Dendritic cell treated with granulocyte-macrophage colony-stimulating factor and Interleukin-4, amounts not matched to agents 40 ng/mL and 50 ng/mL, for 4 days (primary cell): Measurements from ENCODE around the gene ARHGEF7.

Experiments
- H3K27ac Mint-ChIP-seq: one replicate; pipeline ENCODE4 v1.8.0; 2022; ENCODE audit warnings: mild to moderate bottlenecking, mixed read lengths
- H3K27me3 Mint-ChIP-seq: one replicate; pipeline ENCODE4 v1.8.0; 2022; ENCODE audit warnings: mild to moderate bottlenecking, mixed read lengths
- H3K36me3 Mint-ChIP-seq: one replicate; pipeline ENCODE4 v1.8.0; 2022; ENCODE audit warnings: low read depth, mixed read lengths
- H3K4me1 Mint-ChIP-seq: one replicate; pipeline ENCODE4 v1.8.0; 2022; ENCODE audit warnings: low read depth, mixed read lengths
- H3K4me3 Mint-ChIP-seq: one replicate; pipeline ENCODE4 v1.8.0; 2022; ENCODE audit warnings: mild to moderate bottlenecking, moderate library complexity, mixed read lengths
- H3K9me3 Mint-ChIP-seq: one replicate; pipeline ENCODE4 v1.8.0; 2022; ENCODE audit warnings: mixed read lengths
- intact Hi-C: fragments of 100-400 bp; cut with micrococcal nuclease; formaldehyde crosslinking; loops from one replicate; pipeline ENCODE4 v1.15.0; 2022

Gene ARHGEF7

DNA sequence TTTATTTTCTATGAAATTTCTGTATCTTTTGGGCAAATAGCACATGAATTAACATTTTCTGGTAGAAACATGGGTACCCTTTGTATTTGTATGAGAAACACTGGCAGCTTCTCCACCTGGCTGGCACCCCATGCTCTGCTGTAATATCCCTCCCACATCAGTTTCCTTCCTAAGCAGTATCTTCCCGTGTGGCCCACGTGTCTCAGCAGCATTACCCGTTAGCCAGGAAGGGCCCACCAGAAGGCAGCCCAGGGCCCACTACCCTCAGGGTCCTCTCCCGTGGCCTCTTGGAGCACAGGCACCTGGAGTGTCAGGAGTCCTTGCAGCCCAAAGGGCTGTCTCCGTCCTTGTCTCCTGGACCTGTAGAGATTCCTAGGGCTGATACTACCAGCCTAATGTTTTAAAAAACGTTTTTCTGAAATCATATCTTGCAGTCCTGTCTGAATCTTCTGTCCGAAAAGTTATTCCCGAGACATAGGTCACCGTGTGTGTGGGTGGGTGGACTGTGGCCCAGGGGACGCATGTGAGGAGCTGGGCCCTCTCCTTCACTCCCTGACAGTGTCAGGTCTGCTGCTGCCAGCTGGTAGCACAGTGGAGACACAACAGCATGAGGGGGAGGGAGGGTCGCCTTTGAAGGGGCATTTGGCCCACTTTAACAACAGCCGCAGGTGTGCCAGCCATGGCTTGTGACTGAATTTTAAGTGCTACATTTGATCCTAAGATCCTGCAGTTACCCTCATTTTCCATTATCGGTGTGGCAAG is 183.3 kb downstream of the ARHGEF7 start:
- peaks cover 84% of the 10 kb centered on the region for H3K36me3 Mint-ChIP-seq
- H3K4me1 Mint-ChIP-seq = no peaks in the 10 kb centered on the region
- no peak overlapping the region for H3K27ac Mint-ChIP-seq
- no peaks in the 10 kb centered on the region for H3K9me3 Mint-ChIP-seq
- H3K27me3 Mint-ChIP-seq = no peaks in the 10 kb centered on the region
- intact Hi-C loops = no loop called here
- H3K4me3 Mint-ChIP-seq = no peak overlapping the region

DNA sequence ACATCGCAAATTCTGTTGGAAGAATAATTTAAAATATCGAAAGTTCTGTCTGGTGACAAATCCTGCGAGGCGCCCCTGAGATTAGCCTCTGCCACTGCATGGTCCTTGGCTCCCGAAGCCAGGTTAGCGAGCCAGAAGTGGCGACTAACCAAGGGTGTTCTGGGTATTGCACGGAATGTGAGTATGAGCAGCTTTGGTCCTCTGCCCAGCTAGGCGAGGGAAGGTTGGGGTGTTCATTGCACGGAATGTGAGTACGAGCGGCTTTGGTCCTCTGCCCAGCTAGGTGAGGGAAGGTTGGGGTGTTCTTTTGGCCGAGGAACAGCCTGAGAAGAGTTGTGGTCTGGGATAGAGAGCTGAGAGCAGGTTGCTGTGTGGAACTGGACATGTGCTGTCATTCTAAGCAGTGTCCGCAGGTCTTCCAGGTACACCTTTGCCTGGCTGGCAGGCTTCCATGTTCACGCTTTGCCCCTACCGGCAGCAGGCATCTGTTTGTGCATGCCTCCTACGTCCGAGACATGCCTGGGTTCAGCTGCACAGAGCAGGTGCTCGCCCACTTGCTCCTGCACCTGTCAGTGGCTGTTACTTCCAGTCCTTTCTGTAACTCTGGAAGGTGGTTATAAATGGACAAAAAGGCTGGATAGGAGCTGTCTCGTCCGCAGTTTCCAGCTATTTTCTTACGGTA is 187.1 kb downstream of the ARHGEF7 start:
- intact Hi-C loops = no loop called here
- Mint-ChIP-seq H3K4me1 (no peaks in the 10 kb centered on the region), H3K4me3 (no peak overlapping the region), H3K36me3 (peaks cover 96% of the 10 kb centered on the region), H3K9me3 (peaks cover 17% of the 10 kb centered on the region), H3K27ac (no peak overlapping the region), H3K27me3 (no peaks in the 10 kb centered on the region)

DNA sequence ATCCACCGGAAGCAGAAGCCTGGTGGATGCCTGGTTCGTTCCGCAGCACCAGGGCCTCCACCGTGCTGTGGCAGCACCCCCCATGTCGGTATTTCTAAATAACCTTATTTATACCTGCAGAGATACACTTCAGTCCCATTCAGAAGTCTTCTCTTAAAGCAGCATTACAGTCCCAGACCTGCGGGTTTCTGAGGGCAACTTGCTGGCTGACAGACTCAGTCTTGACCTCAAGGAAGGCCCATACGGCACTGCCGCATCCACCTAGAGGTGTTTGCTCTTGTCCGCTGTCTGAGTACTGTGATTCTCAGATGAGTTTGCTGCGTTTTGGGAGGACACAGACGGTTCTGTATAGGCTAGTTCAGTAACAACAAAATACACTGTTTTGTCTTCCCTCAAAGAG is 188.4 kb downstream of the ARHGEF7 start:
- intact Hi-C loops = no loop called here
- H3K4me3 Mint-ChIP-seq = no peak overlapping the region
- peaks cover 25% of the 10 kb centered on the region for H3K9me3 Mint-ChIP-seq
- H3K27ac Mint-ChIP-seq = no peak overlapping the region
- H3K4me1 Mint-ChIP-seq = no peaks in the 10 kb centered on the region
- H3K27me3 Mint-ChIP-seq = no peaks in the 10 kb centered on the region
- peaks cover 92% of the 10 kb centered on the region for H3K36me3 Mint-ChIP-seq

DNA sequence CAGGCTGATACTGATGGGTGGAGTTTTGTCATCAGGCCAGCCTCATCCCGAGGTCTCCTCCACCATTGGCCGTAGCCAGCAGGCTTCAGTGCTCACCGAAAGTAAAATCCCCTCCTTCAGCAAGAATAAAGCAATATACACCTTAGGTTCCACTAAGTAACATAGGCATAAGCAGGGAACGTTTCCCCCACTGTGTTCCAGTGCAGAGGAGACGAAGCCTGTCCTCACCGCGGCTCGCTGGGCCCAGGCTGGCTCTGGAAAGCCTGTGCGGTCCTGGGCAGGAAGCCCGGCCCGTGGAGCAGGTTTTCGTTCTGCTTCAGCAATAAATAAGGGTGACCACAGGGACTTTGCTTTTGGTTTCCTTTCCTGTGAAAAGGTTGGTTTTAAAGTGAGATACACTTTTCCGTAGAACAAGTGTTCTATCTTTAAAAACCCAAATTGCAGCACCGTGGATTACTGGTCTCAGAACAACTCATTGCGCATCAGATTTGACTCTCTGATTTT is 189.0 kb downstream of the ARHGEF7 start:
- Mint-ChIP-seq H3K4me3 (no peak overlapping the region), H3K9me3 (peaks cover 31% of the 10 kb centered on the region), H3K4me1 (no peaks in the 10 kb centered on the region), H3K27ac (no peak overlapping the region), H3K27me3 (no peaks in the 10 kb centered on the region), H3K36me3 (peaks cover 87% of the 10 kb centered on the region)
- intact Hi-C loops = no loop called here

DNA sequence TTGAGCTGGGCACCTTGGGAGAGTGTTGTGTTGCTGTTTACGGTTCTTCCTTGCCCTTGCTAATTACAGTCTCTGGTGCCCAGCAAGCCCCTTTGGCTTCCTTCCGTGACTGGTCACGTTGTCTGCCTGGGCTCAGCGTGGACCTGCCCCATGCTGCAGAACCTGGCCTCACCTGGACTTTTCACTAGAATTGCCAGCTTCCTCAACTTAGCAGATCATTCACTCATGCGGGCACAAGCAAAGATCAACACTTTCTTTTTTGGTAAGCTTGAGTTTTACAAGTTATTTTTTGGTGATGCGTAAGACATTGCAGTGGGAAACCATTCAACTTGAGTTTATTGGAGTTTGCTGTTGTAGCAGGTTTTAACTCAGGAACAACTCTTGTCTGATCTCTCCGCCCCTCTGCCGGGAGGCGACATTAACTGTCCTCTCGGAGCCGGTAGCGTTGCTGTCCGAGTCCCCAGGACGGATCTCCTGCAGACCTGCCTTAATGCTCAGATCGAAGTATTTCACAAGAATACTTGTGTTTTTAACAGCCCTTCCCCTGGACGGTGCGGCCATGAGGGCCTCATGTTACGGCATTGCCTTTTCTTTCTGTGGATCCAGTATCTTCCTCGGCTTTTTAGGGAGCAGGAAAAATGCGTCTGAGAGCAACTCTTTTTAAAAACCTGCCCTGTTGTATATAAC is 189.6 kb downstream of the ARHGEF7 start:
- H3K9me3 Mint-ChIP-seq = peaks cover 37% of the 10 kb centered on the region
- H3K36me3 Mint-ChIP-seq = peaks cover 81% of the 10 kb centered on the region
- H3K27me3 Mint-ChIP-seq = no peaks in the 10 kb centered on the region
- intact Hi-C loops = no loop called here
- H3K27ac Mint-ChIP-seq = no peak overlapping the region
- no peak overlapping the region for H3K4me3 Mint-ChIP-seq
- H3K4me1 Mint-ChIP-seq = no peaks in the 10 kb centered on the region

DNA sequence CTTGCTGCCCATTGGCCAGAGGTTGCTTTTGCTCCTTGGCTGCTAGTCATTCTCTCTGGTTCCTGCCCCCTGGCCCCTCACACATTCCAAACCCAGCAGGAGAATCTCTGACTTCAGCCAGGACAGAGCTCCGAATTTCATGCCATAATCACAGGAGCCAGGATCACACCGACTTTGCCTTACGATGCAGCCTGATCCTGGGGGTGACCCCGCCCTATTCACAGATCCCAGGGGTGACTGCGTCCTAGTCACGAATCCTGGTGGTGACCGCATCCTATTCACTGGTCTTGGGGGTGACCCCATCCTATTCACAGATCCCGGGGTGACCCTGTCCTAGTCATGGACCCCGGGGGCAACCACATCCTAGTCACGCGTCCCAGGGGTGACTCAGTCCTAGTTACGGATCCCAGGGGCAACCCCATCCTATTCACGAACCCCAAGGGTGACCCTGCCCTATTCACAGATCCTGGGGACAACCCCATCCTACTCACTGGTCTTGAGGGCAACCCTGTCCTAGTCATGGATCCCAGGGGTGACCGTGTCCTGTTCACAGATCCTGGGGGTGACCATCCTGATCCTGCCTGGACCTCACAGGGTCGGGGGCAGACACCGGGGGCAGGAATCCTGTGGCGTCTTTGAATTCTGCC is 198.0 kb downstream of the ARHGEF7 start:
- no peak overlapping the region for H3K27ac Mint-ChIP-seq
- H3K9me3 Mint-ChIP-seq = peaks cover 50% of the 10 kb centered on the region
- intact Hi-C loops = no loop called here
- no peak overlapping the region for H3K4me3 Mint-ChIP-seq
- H3K27me3 Mint-ChIP-seq = no peaks in the 10 kb centered on the region
- no peaks in the 10 kb centered on the region for H3K4me1 Mint-ChIP-seq
- H3K36me3 Mint-ChIP-seq = peaks cover 12% of the 10 kb centered on the region

DNA sequence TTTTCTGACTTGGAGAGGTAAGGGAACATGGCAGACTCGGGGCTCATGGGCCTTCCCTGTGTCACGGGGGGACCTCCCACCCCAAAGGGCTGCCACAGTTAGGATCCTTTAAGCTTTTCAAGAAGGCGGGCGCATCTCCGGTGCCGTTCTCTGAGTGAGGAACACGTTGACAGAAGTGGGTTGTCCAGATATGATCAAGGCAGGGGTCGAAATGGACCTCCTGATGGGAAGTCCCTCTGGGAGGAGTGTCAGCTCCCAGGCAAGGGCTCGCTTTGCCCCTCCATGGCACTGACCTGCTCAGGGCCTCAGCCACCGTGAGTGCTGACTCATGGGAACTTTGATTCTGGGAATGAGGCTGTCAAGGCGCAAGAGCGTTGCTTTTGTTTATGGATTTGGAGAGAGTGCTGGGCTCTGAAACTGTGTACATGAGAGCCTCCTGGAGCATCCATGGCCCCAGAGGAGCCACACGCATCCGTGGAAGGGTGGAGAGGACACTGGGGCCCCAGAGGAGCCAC is 198.9 kb downstream of the ARHGEF7 start:
- H3K4me3 Mint-ChIP-seq = no peak overlapping the region
- H3K27me3 Mint-ChIP-seq = no peaks in the 10 kb centered on the region
- no peaks in the 10 kb centered on the region for H3K4me1 Mint-ChIP-seq
- intact Hi-C loops = no loop called here
- peaks cover 8% of the 10 kb centered on the region for H3K36me3 Mint-ChIP-seq
- H3K27ac Mint-ChIP-seq = no peak overlapping the region
- H3K9me3 Mint-ChIP-seq = peaks cover 41% of the 10 kb centered on the region

DNA sequence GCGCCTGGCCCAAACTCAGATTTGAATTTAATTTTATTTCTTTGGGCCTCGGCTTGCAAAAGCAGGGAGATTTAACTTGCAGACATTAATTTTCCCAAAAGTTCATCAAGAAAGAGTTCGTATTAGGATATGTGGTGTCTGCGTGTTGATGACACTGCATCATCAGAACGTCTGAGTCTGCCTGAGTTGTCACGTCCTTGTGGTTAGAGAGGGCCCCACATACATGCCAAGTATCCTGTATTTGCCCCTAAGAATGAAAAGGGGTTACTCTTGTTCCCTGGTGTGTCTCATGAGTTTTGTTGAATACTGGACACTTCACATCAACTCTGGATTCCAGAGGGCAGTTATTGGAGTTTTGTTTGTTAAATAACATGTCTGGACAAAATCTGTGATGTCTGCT is 199.7 kb downstream of the ARHGEF7 start:
- Mint-ChIP-seq H3K36me3 (peaks cover 8% of the 10 kb centered on the region), H3K27me3 (no peaks in the 10 kb centered on the region), H3K4me1 (no peaks in the 10 kb centered on the region), H3K4me3 (no peak overlapping the region), H3K27ac (no peak overlapping the region), H3K9me3 (peaks cover 33% of the 10 kb centered on the region)
- intact Hi-C loops = no loop called here

DNA sequence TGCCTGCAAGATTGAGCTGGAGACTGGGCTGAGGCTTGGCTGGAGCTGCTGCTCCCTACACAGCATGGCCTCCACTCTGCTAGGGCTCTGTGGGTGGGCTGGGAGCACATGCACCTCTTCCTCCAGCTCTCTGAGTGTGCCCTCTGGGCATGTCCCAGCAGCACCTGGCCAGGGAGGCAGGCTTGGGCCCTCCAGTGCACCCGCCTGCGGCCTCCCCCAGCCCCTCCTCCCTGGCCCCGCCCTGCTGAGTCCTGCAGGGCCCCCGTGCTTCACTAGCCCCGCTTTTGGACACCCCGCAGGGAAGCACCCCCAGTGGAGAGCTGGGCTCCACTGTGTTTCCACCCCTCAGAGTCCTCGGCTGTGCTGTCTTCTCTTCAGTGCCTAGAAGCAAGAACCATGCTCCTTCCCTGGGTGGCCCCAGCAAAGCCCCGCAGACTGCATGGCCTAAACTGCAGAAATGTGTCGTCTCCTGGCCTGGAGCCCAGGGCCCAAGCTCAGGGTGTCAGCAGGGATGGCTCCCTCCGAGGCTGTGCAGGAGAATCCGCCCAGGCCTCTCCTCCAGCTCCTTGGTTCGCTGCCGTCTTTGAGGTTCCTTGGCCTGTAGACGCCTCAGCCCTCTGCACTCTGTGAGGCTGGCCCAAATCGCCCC is 200.4 kb downstream of the ARHGEF7 start:
- Mint-ChIP-seq H3K4me3 (no peak overlapping the region), H3K36me3 (peaks cover 8% of the 10 kb centered on the region), H3K4me1 (no peaks in the 10 kb centered on the region), H3K9me3 (peaks cover 26% of the 10 kb centered on the region), H3K27me3 (no peaks in the 10 kb centered on the region), H3K27ac (no peak overlapping the region)
- intact Hi-C loops = no loop called here

DNA sequence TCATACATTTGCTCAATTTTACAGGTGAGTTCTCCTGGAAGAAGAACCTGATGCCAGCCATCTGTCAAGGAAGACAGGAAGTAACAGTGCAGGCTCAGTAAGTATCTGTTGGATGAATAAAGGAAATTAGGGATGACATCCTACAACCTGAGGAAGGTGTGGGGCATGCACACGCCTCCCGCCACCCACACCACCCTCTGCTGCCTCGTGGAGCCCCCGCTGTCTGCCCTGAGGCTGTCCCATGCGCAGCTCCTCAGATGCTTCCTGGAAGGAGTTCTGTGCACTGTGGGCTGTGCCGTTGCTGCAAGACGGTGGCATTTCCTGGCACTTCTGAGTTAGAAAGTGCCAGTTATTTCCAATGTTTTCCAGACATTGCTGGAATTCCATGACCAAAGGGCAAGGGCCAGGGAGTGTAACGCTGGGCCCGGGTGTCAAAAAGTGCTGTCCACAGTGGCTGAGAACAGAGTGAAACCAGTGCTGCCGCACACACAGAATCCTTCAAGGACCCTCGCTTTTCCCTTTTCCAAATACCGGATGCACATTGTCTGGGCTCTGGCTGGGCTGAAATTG is 201.1 kb downstream of the ARHGEF7 start:
- Mint-ChIP-seq H3K4me3 (no peak overlapping the region), H3K9me3 (peaks cover 19% of the 10 kb centered on the region), H3K27me3 (no peaks in the 10 kb centered on the region), H3K4me1 (no peaks in the 10 kb centered on the region), H3K27ac (no peak overlapping the region), H3K36me3 (peaks cover 3% of the 10 kb centered on the region)
- intact Hi-C loops = no loop called here

DNA sequence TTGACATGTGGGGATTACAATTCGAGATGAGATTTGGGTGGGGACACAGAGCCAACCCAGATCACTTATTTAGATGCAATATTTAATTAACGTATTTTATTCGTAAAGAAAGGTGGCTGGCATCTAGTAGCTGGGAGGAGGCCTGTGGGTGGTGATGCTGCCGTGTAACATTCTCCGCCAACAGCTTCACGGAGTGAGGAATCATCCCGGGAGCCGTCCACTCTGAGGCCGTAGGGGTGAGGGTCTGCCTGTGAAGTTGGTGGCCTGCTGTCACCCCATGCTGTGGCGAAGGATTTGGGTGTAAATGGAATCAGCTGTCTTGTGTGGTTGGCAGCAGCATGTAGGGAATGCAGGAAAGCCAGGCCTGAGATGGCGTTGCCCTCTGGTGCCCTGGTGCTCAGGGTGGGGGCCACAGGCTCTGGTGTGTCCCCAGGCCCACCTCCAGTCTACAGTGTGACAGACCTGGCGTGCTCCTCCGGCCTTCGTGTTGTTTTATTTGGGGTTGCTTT is 202.0 kb downstream of the ARHGEF7 start:
- H3K4me3 Mint-ChIP-seq = no peak overlapping the region
- intact Hi-C loops = no loop called here
- H3K4me1 Mint-ChIP-seq = no peaks in the 10 kb centered on the region
- H3K36me3 Mint-ChIP-seq = no peaks in the 10 kb centered on the region
- no peak overlapping the region for H3K27ac Mint-ChIP-seq
- peaks cover 10% of the 10 kb centered on the region for H3K9me3 Mint-ChIP-seq
- H3K27me3 Mint-ChIP-seq = no peaks in the 10 kb centered on the region

DNA sequence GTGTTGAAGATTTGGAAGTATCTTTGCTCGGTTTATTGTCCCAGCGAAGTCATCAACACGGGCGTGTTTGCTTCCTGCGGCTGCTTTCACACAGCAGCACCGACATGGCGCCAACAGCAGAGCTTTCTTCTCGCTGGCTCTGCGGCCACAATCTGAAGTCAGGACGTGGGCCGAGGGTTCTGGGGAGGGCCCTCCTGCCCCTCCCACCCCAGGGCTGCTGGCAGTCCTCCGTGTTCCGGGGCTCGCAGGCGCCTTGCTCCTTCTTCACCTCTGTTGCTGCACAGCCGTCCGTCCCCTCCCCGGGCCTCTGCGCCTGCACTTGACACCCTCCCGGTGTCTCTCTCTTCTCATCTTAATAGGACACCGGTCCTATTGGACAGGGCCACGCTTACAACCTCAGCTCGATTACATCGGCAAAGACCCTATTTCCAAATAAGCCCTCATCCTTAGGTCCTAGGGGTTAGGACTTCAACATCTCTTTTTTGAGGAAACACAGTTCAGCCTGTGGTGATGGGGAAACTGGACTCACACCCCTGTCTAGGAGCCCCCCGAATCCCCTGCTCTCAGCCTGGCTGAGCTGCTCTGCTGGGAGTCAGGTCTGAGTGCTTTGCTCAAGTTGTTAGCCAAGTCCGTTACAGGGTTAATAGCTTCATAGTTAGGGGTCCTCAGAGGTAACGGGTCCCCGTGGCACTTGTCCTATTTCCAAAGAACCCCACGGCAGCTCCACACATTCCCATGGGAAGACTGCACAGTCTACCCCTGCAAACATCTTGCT is 202.6 kb downstream of the ARHGEF7 start:
- no peak overlapping the region for H3K4me3 Mint-ChIP-seq
- no peaks in the 10 kb centered on the region for H3K36me3 Mint-ChIP-seq
- H3K9me3 Mint-ChIP-seq = peaks cover 3% of the 10 kb centered on the region
- no peaks in the 10 kb centered on the region for H3K4me1 Mint-ChIP-seq
- intact Hi-C loops = no loop called here
- no peaks in the 10 kb centered on the region for H3K27me3 Mint-ChIP-seq
- no peak overlapping the region for H3K27ac Mint-ChIP-seq
